Tibial nerve (tissue), 4 donors: Measurements from ENCODE around the gene GPR89A. TPM values are rescaled to one million over a fixed set of nuclear protein-coding genes. Genes with fewer than 3 reads are reported as not detected.

Experiments used
- DNase-seq, 2 donors: peaks; one replicate each; pipeline ENCODE4 v3.0.0-alpha.2; 2019; ENCODE audit warnings: low spot score in 2 of 2
- H3K27ac ChIP-seq, 4 donors: fragments of 200-600 bp; sonication (generic) in 3 of 4; one replicate each; pipeline ENCODE4 v1.5.1; 2017 to 2019; ENCODE audit warnings: mild to moderate bottlenecking in 1 of 4
- H3K27me3 ChIP-seq, 2 donors: fragments of 200-600 bp; sonication (generic) in 1 of 2; one replicate each; pipeline versions ENCODE4 v1.5.1 to v1.6.0; 2017 to 2019
- H3K36me3 ChIP-seq, 3 donors: fragments of 200-600 bp; sonication (generic); one replicate each; pipeline ENCODE4 v1.5.1; 2018 to 2019
- H3K4me1 ChIP-seq, 4 donors: fragments of 200-600 bp; sonication (generic) in 3 of 4; one replicate each; pipeline ENCODE4 v1.5.1; 2017 to 2019
- H3K4me3 ChIP-seq, 4 donors: fragments of 200-600 bp; sonication (generic) in 3 of 4; one replicate each; pipeline ENCODE4 v1.5.1; 2017 to 2019; ENCODE audit warnings: mild to moderate bottlenecking in 1 of 4, moderate library complexity in 1 of 4
- H3K9me3 ChIP-seq, 4 donors: fragments of 200-600 bp; sonication (generic) in 3 of 4; one replicate each; pipeline ENCODE4 v1.5.1; 2017 to 2019
- CTCF ChIP-seq, 5 experiments: fragments of 200-600 bp in 3 of 5; fragments of 450-650 bp in 2 of 5; sonication (generic) in 3 of 5; IDR thresholded peaks; one replicate each; pipeline ENCODE4 v1.5.1; 2016 to 2019; ENCODE audit warnings: antibody characterized with exemption in 5 of 5, mild to moderate bottlenecking in 3 of 5, moderate library complexity in 2 of 5
- EP300 ChIP-seq, 2 donors: sonication (generic); formaldehyde crosslinking; IDR thresholded peaks; one replicate each; pipeline ENCODE4 v1.6.1; 2017; ENCODE audit warnings: antibody characterized with exemption in 2 of 2, mild to moderate bottlenecking in 1 of 2
- POLR2A ChIP-seq, 2 donors: fragments of 450-650 bp; IDR thresholded peaks; one replicate each; pipeline ENCODE4 v1.6.1; 2017; ENCODE audit warnings: antibody characterized with exemption in 2 of 2, mild to moderate bottlenecking in 2 of 2, moderate library complexity in 2 of 2
- WGBS, 2 donors: methylation state at CpG; one replicate each; pipeline ENCODE4 v1.1.5; 2018; 5-methylcytosine and 5-hydroxymethylcytosine counted together
- total RNA-seq, 4 donors: library from RNA; depleted of rRNA; stranded (reverse); fragments of >200 nt; gene quantifications; one replicate each; pipeline ENCODE4 v1.1.0, GENCODE V29; 2016

GPR89A gene
- total RNA-seq, 4 donors from 2014 or later: 20.4 to 51.6 (median 33.1) TPM

GRCh38 chr1:145705622-145706021 lies 97.8 kb downstream of the GPR89A start:
- no peaks in the 10 kb centered on the region for H3K27me3 ChIP-seq
- H3K27ac ChIP-seq: no peak overlapping the region
- H3K4me1 ChIP-seq: no peaks in the 10 kb centered on the region
- H3K36me3 ChIP-seq: no peaks in the 10 kb centered on the region
- H3K4me3 ChIP-seq: no peak overlapping the region
- no peak for TF ChIP-seq POLR2A (IDR thresholded peaks at IDR 0.05)
- TF ChIP-seq EP300 (IDR thresholded peaks at IDR 0.05): no peak
- no peak for TF ChIP-seq CTCF (IDR thresholded peaks at IDR 0.05)
- WGBS, 2 donors: 90% methylated on average over 7 of the region's 7 CpGs
- DNase-seq: no peak
- no peaks in the 10 kb centered on the region for H3K9me3 ChIP-seq

- no peak overlapping the region for H3K27ac ChIP-seq
- 70 to 74% methylated on average over 2 of the region's 2 CpGs for WGBS, 2 donors
- no peaks in the 10 kb centered on the region for H3K4me1 ChIP-seq
- H3K27me3 ChIP-seq: no peaks in the 10 kb centered on the region
- H3K4me3 ChIP-seq: no peak overlapping the region
- no peaks in the 10 kb centered on the region for H3K36me3 ChIP-seq
- no peaks in the 10 kb centered on the region for H3K9me3 ChIP-seq
- no peak for TF ChIP-seq CTCF (IDR thresholded peaks at IDR 0.05)
- TF ChIP-seq EP300 (IDR thresholded peaks at IDR 0.05): no peak
- no peak for TF ChIP-seq POLR2A (IDR thresholded peaks at IDR 0.05)
- DNase-seq: no peak
Measured at GRCh38 chr1:145706086-145706664, 98.4 kb downstream of the GPR89A start.

- 68 to 78% methylated on average over 8 to 9 of the region's 9 CpGs for WGBS, 2 donors
- H3K9me3 ChIP-seq: no peaks in the 10 kb centered on the region
Measured at GRCh38 chr1:145707183-145707867, 99.5 kb downstream of the GPR89A start, which contains the start of gene PDZK1. Gene PDZK1, minus strand, starts transcription at chr1:145707368. Its CDS starts 19,347 bp downstream, at chr1:145688021.

GRCh38 chr1:145708063-145708462 lies 100.3 kb downstream of the GPR89A start:
- no peak for DNase-seq
- TF ChIP-seq POLR2A (IDR thresholded peaks at IDR 0.05) (no peak), CTCF (IDR thresholded peaks at IDR 0.05) (no peak), EP300 (IDR thresholded peaks at IDR 0.05) (no peak)
- no peak overlapping the region for H3K4me3 ChIP-seq
- H3K36me3 ChIP-seq: no peaks in the 10 kb centered on the region
- no peaks in the 10 kb centered on the region for H3K4me1 ChIP-seq
- H3K27me3 ChIP-seq: no peaks in the 10 kb centered on the region
- H3K27ac ChIP-seq: no peak overlapping the region
- no peaks in the 10 kb centered on the region for H3K9me3 ChIP-seq
- 33 to 49% methylated on average over 7 of the region's 7 CpGs for WGBS, 2 donors

More at GRCh38 chr1:145707183-145707867, 99.5 kb downstream of the GPR89A start, which contains the start of gene PDZK1:
- no peaks in the 10 kb centered on the region for H3K27me3 ChIP-seq
- no peak within 1 kb of the TSS for H3K4me3 ChIP-seq
- no peak within 1 kb of the TSS for H3K27ac ChIP-seq
- H3K36me3 ChIP-seq: no peaks in the 10 kb centered on the region
- no peaks in the 10 kb centered on the region for H3K4me1 ChIP-seq
- no peak for DNase-seq
- no peak for TF ChIP-seq CTCF (IDR thresholded peaks at IDR 0.05)
- no peak for TF ChIP-seq POLR2A (IDR thresholded peaks at IDR 0.05)
- no peak for TF ChIP-seq EP300 (IDR thresholded peaks at IDR 0.05)

- H3K9me3 ChIP-seq: no peaks in the 10 kb centered on the region
- no peak overlapping the region for H3K4me3 ChIP-seq
- H3K36me3 ChIP-seq: no peaks in the 10 kb centered on the region
- no peaks in the 10 kb centered on the region for H3K27me3 ChIP-seq
- H3K4me1 ChIP-seq: no peaks in the 10 kb centered on the region
- DNase-seq: no peak
- WGBS, 2 donors: 84 to 88% methylated on average over 4 of the region's 4 CpGs
- no peak overlapping the region for H3K27ac ChIP-seq
- TF ChIP-seq POLR2A (IDR thresholded peaks at IDR 0.05) (no peak), CTCF (IDR thresholded peaks at IDR 0.05) (no peak), EP300 (IDR thresholded peaks at IDR 0.05) (no peak)
Measured at GRCh38 chr1:145710291-145711027, 102.7 kb downstream of the GPR89A start.
